HG03354 (cell line): ENCODE measurements around the gene UQCRQ.
A peak's percentile ranks its signal among the peaks of the same experiment; 100 is the strongest.

Experiments used
- ATAC-seq: cut with Tn5 transposase; IDR thresholded peaks from one replicate; pipeline ENCODE4 v1.9.1; 2021; ENCODE audit warnings: mild to moderate bottlenecking; ENCODE audit not compliant: unreplicated experiment, poor library complexity, severe bottlenecking

The UQCRQ gene

DNA sequence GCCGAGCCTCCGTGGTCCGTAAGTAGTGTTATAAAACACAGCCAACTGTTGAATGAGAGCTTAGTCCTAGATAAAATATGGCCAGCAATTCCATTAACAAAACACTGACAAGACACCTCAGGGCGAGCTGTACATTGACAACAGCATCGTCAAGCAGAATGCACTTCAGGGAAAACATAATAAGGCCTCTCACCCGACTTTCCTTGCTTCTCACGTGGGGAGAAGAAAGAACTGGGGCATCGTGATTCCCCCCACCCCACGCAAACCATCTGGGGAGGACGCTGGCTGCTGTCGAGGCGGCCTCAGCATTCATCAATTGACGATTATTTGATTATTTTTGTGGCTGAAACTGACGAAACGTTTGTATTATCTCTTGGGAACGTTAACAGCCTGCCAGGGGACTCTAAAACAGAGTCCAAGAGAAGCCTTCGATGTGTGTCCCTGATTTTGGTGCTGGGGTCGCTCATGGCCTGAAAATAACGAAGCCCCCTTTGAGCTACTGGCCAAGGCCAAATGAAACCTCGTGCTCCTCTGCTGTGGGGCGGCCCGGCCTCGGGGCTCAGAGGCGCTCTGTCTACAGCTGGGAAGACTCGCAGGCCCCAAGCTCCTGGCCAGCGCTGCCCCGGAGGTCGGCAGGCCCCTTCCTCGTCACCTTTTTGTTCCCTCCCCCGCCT, 637 bp upstream of the UQCRQ start:
- ATAC-seq = peak; percentile 27

DNA sequence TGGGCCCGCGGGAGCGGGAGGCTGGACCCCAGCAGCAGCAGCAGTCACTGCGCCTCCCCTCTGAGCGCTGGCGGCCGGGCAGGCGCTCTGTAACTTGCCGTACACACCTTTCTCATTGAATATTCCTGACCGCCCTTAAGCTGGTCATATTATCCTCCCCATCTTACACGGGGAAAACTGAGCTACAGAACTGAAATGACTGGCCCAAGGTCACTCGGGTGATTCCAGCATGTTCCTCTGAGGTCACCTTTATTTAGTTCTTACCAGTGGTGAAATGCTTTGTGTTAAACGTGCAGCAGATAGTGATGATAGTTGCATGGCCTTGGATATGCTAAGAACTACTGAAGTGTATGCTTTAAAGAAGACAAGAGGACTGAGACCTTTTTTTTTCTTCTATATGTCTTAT, 607 bp downstream of the UQCRQ start:
- ATAC-seq = peak; percentile 39

DNA sequence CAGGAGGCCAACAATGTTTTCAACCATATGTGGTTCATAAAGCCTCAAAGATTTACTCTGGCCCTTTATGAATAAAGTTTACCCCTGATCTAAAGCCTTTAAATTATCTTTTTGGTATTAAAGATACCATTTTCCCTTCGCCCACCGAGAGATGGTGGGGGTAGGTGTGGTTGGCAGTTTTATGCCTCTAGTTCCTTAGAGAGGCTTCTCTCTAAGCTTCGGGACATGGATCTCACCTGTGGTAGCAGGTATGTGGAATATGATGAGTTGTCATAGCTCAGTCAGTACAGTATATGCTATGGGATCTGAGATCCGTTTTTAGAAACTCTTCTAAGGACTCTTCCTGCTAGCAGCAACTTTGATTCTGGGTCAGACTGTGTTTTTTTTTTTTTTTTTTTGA, 2.3 kb downstream of the UQCRQ start:
- ATAC-seq = no peak

DNA sequence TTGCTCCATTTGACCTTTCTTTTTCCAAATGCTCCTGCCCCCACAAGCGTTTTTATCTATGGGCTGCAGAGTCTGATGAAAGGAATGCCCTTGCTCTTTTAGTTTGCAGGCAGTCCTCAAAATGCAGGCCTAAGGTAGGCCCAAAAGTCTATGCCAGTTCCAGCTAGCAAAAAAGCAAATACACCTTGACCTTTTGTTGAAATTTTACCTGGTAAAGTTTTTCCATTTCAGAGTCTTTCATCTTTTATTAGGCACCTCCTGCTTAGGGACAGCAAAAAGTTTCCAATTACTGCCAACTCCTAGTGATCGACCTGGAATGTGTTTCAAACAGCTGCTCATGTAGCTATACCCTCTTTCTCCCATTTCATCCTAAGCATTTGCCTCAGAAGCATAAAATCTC, 4.4 kb downstream of the UQCRQ start:
- no peak for ATAC-seq

DNA sequence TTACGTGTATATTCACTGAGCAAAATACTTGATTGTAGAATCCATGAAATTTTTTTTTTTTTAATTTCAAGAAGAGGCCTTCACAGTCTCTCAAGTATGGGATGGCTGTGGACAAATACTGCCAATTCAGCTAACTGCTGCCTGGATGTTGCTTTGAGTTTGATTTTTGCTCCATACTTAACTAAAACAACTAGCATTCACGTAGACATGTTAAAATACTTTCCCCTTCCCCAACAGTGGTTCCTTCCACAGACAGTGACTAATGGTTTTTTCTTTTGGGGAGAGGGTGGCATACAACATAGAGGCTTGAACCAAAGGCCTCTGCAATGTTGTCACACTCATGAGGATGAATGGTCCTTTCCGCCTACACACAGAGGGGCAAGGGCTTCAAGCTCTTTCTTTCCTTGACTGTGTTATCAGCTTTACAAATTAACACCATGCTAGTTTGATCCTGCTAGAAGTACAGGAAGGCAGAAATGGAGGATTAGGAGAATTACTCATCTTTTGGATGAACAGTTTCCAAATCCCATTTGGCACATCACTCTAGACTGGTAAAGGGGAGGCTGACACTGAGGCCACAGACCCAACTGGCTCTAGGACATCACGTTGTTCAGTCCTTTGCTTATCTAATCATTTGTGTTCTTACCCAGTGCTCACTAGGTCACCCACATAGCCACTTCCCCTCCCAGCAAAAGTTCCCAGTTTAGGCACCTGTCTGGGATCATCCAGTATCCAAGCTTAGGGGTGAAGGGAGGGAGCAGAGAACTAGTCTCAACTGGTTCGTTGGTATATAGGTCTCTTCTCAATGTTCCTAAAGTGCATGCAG, 5.2 kb downstream of the UQCRQ start:
- no peak for ATAC-seq

DNA sequence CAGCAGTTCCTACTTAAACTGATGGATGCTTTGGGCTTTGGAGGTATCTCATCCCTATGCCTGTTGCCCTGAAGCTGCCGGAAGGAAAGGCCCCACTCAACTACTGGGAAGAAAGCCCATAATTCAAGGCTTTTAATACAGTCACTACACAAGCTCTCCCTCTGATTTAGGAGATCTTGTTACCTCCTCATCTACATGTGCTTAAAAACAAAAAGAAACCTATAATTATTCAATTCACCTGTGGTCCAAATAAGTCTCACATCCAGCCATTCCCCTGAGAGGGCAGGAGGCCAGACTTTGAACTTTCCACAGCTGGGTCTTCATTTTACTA, 6.3 kb downstream of the UQCRQ start:
- no peak for ATAC-seq

DNA sequence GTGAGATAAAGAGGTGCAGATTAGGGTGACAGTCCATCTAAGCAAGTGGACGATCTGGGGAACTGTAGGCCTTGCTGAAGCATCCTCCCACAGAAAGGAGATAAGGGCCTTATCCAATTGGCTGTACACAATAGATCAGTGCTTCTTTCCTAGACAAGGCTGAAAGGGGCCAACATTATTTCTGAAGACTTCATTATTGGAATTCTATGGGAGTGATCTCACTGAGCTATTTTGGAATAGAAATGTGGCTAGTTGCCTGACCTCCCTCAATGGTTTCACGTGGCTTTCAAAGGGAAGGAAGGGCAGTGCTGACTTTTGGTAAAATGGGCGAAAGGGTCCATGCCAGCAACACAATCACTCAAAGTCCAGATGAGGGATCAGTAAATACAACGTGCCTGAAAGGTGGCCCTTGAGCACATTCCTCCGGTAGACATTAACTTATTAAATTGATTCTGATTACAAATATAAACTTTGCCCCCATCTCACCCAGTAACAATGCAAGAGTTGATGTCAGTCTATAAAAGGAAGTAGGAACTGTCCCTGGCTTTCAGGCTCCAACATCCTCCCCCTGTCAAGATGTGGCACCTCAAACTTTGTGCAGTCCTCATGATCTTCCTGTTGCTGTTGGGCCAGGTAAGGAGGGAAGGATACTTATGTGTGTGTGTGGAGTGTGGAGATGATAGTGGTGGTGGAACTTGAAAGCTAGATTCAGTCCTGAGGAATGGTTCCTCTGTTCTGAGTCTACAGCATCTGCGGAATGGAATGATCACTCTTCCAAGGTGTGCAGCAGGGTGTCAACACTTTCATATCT, 6.9 kb downstream of the UQCRQ start, which contains the start of gene LEAP2:
Gene LEAP2, plus strand, starts transcription at position 550 of the 811 bp plus-strand sequence. Its CDS starts 27 bp downstream, at position 577.
- ATAC-seq = no peak

DNA sequence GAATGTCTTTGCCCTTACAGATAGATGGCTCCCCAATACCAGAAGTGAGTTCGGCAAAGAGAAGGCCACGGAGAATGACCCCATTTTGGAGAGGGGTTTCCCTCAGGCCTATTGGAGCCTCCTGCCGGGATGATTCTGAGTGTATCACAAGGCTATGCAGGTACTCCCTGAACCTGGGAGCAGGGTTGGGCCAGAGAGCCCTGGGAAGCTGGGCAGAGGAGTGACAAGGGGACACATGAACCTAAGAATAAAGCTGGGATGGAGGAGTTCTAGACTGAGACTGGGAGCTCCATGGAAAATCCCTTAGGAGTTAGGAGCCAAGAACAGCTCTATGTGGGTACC, 7.5 kb downstream of the UQCRQ start:
- ATAC-seq = no peak

DNA sequence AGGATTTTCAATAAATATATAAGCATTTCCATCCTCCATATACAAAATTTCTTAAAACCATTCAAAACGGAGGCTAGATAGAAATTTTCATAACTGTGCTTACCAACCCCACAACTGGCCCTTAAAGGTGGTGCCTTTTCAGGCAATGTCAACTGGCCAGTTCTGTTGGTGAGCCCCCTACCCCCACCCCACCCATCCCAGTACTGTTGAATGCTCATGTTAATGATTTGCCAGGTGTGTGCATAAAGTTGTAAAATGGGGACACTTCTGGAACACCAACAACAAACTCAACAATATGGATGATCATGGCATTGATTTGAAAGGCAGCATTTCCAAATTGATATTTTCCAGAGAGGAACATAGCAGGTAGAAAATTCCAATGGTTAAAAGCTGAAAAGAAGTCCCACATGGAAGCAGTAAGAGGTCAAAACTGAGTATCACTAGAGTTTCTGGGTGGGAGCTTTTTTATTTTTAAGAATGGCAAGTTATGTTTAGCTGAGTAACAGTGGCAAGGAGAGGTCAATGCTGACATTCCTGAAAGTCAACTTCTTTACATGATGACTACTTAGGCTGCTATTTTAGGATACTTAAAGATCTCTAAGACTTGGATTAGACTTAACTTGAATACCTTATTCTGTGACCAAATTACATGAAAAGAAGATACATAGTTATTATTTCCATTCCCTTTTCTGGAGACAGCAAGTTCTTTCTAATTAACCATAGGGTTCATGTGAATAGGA, 9.7 kb downstream of the UQCRQ start:
- ATAC-seq = no peak

DNA sequence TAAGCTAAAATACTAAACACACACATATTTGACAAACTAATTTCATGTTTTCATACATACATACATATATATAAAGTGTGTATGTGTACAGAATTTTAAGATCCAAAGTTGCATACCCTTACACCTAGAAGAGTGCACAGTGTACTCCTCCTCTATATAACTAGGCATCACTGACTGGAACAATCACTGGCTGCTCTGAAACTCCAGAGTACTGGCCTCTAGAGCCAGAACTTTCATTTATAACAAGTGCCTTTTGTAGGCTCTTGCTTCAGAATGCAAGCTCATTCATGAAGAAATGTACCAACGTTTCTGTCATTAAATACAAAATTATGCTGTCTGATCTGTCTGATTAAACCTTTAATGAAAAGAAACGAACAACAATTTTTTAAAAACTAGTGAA, 11.0 kb downstream of the UQCRQ start:
- ATAC-seq = no peak

DNA sequence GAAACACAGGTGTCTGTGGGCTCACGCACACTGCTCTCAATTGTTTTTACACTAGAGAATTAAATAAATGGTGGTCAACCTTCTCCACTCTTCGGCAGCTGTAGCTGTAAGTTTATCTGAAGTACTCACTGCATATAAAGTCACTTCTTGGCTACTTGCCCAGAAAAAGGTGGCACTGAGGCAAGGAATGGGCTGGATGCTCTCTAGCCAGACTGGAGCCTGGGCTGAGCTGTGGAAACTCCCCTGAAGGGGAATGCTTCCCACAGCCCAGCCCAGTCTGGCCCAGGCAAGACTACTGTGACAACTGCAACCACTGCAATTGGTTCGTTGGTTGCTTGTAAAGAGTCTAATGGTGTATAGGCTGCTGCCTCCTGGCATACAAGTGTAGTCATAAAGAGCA, 11.5 kb downstream of the UQCRQ start:
- ATAC-seq = no peak

DNA sequence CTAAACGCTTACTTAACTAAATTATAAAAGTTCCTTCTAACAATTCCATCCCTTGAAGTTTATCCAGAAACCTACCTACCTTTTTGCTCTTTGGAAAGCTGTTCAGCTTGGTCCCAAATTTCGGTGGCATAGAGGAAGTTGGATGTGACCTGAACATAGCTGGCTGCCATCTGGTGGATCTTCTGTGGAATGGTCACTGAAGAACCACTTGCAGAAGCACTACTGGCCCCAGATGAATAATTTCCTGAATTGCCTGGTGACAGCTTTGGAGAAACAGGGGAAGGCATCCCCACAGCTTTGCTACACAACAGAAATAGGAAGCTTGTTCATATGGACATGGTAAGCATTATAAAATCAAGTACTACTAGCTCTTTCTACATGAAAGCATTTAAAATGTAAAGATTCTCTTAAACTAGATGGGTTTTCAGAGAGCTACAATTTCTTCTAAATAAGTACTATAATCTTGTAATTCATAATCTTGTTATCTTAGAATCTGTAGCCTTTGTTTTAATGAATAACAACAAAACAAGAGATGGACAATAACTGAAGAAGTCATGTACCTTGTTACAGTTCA, 16.9 kb downstream of the UQCRQ start:
- ATAC-seq = peak; percentile 75

DNA sequence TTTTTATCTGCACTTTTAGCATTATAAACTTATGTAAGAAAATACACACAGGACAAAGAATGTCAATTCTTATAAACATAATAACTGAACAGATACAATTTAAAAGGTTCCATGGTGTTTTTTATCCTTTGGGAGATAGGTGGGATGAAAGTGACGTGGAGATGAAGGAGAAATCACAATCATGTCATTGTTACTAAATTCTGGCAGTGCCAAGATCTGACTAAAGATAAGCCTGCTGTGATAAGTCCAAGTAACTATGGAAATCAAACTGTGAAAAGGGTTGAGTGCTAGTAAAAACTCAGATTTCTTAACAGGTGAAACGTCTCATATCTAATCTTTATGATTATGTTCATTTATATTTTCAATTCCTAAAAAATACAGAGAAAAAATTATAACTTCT, 18.1 kb downstream of the UQCRQ start:
- no peak for ATAC-seq

DNA sequence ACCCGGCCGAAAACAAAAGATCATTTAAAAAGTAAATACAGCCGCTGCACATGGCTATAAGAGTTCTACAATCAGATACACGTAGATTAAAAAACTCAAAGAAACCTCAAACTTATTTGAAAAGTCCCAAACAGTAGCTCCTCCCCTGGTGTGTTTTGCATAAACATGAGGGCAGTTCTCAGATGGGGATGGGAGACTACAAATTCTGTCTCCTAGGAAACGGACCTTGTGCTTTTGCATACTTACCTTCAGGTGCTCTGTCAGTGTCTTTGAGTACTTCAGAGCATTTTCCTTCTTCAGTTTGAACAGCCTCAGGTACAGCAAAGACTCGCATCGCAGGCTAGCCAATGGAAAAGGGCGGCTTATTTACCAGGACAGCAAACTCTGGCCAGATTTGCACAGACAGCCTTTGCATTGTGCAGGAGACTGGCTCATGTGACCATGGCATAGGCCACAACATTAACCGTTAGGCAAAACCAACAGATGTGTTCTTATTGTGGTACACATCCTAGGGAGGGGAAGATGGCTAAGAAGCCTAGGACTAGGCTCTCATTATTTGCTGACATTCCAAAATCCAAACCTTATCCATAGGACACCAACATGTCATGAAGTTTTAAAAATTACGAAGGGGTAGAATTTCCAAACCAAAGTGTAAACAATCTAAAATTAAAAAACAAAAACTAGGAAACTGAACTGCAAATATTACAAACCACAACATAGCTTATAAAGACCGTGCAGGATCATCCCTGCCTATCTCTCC, 19.8 kb downstream of the UQCRQ start:
- ATAC-seq = no peak

DNA sequence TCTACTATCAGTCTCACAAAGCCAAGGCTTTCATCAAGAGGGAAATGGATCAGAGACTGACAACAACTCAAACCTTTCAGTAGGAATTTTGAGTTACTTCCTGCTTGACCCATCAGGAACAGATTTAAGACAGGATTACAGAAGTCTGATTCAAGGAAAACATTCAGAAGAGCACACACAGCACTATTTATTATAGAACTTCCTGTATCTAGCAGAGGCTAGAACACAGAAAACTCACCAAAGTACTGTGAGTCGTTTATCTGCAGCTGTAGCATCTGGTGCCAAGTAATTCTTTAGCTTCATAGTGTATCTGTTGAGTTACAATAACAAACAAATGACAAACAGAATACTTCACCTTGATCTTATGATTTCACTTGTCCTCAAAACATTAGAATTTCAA, 20.8 kb downstream of the UQCRQ start:
- ATAC-seq = no peak

DNA sequence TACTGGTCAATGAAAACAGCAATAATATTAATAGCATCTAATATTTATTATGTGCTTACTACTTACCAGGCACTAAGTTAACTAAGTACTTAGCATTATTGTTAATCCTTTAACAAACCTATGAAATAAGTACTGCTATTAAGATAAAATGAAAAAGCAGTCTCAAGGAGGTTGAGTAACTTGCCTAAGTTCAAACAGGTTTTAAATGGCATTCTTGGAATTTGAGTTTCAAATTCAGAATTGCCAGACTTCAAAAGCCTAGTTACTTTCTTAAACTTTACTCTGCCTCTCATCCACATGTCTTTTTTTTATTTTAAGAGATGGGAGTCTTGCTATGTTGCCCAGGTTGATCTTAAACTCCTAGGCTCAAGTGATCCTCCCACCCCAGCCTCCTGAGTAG, 23.1 kb downstream of the UQCRQ start:
- no peak for ATAC-seq

DNA sequence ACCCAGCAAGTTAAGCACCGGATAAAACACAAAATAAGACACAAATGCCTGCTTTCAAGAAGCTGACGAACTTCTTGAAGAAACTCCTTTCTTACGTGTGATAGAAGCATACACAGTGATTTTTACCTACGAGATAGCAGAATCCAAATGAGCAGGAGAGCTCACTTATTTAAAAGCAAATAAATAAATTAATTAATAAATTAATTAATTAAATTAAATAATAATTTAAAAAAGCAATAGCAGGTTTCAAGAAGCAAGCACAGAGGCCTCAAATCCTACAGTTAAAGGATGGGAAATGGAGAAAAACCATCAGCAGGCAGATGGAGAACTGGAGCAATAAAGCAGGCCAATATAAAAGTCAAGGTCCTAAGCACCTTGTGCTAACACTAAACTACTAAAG, 24.4 kb downstream of the UQCRQ start:
- no peak for ATAC-seq

DNA sequence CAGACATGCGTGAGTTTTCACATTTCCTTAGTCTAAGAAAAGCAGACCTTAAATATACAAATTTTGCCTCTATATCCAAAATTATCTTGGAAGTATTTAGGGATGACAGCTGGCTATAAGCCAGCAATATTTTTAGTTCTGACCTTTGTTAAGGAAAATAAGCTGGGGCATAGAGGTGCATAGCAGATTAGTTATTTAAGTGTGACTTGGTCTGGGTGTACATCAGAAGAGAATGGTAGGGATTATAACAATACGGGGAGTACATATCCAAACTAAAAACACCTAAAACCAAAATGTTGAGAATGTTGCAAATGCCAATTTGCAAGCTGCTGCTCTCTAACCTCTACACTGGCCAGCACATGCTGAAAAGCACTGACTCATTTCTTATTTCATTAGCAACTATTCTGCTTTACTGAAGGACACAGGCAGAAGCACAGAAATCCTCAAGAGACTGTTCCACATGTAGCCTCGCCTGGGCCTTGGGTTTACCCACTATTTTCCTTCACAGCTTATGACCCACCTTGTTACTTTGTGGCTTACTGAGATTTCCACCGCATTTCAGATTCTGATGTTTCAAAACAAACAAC, 29.4 kb downstream of the UQCRQ start:
- no peak for ATAC-seq

DNA sequence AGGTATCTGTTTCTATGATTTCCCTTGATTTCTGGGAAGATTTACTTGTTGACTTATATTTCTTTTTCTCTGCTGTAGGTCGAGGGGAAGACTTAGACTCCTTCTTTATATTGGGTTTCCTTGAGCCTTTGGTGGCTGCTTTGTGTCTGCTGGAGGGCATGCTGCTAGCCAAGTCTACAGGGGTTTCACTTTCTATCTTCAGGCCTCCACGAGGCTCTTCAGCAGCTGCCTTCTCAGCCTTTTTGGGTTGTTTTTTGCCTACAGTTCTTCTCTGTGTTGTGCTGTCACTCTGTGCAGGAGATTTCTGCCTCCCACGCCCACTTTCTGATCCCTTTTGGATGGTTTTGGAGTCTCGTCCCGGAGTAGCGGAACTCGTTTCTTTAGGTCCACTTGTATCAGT, 30.2 kb downstream of the UQCRQ start:
- ATAC-seq = no peak
